K562 (cell line): ENCODE results near the gene PAM. TPM values are rescaled to one million over a fixed set of nuclear protein-coding genes. Genes with fewer than 3 reads are reported as not detected.

ENCODE experiments used
- ATAC-seq: fragments of 200-7000 bp; cut with Tn5 transposase; 3 replicates; pipeline ENCODE4 v1.9.1; 2020; ENCODE audit warnings: moderate library complexity
- BruUV-seq: library from RNA; stranded (reverse); fragments of 400-500 nt; replicated peaks from 2 replicates; lab custom pipeline; 2021; lab: Mats Ljungman, UMichigan
- CTCF ChIA-PET: fragments of 300-600 bp; formaldehyde crosslinking; extraction: SDS; loops from one replicate; lab custom pipeline; 2021; ENCODE audit warnings: low intra/inter-chr PET ratio; lab: Yijun Ruan, JAX
- POLR2A ChIA-PET: fragments of 300-600, 350-650 bp; sonication (Branson Sonifier 250); formaldehyde crosslinking; extraction: SDS; loops from one replicate; lab custom pipeline; 2021; ENCODE audit warnings: antibody characterized with exemption, inconsistent platforms; lab: Yijun Ruan, JAX
- DNase-seq, 4 experiments: peaks; one replicate each; pipeline versions ENCODE4 v3.0.0 to v3.0.0-alpha.2; 2011 to 2018; ENCODE audit warnings: low spot score in 3 of 4, mixed read lengths in 3 of 4; ENCODE audit errors: extremely low read depth in 1 of 4
- FAIRE-seq: peaks from 2 replicates; lab custom pipeline; 2011; peaks lifted over from hg19 to GRCh38; lab: Jason Lieb, UNC
- H2AFZ ChIP-seq: 2 replicates; pipeline ENCODE4 v1.6.0; 2011; ENCODE audit warnings: low read depth, low read length, control low read depth, inconsistent platforms
- H3K27ac ChIP-seq: fragments of 200-600 bp; 3 replicates; pipeline ENCODE4 v1.8.0; 2011; ENCODE audit warnings: low read depth, mild to moderate bottlenecking, control low read depth, inconsistent platforms, low read length, moderate library complexity, mixed read lengths; ENCODE audit errors: extremely low read depth
- H3K27me3 ChIP-seq, 2 experiments: fragments of 300-600 bp in 1 of 2; 2 replicates in 1 of 2; 3 replicates in 1 of 2; pipeline versions ENCODE4 v1.6.0 to v1.8.0; 2011; ENCODE audit warnings: inconsistent platforms in 2 of 2, low read length in 2 of 2, mild to moderate bottlenecking in 1 of 2, mixed read lengths in 1 of 2, moderate library complexity in 1 of 2; ENCODE audit not compliant: control insufficient read depth in 2 of 2, insufficient read depth in 2 of 2
- H3K36me3 ChIP-seq: fragments of 300-600 bp; 3 replicates; pipeline ENCODE4 v1.8.0; 2011; ENCODE audit warnings: mild to moderate bottlenecking, low read length, inconsistent platforms; ENCODE audit not compliant: control insufficient read depth, insufficient read depth
- H3K4me1 ChIP-seq, 2 experiments: fragments of 200-600 bp in 1 of 2; replicated peaks in 1 of 2; 2 replicates in 1 of 2; 3 replicates in 1 of 2; pipeline versions ENCODE4 v1.5.1 to v1.8.0; 2011; ENCODE audit warnings: inconsistent platforms in 2 of 2, low read length in 2 of 2, mild to moderate bottlenecking in 1 of 2, mixed read lengths in 1 of 2, moderate library complexity in 1 of 2; ENCODE audit not compliant: control insufficient read depth in 2 of 2, insufficient read depth in 2 of 2
- H3K4me2 ChIP-seq: 2 replicates; pipeline ENCODE4 v1.6.1; 2011; ENCODE audit warnings: low read length, control low read depth, inconsistent platforms, mixed read lengths; ENCODE audit not compliant: insufficient read depth
- H3K4me3 ChIP-seq: fragments of 200-600 bp; sonication (generic), shearing (Covaris generic); 2 replicates; pipeline ENCODE4 v1.5.1; 2016; ENCODE audit warnings: control low read depth, inconsistent platforms
- H3K79me2 ChIP-seq: fragments of 200-600 bp; 3 replicates; pipeline ENCODE4 v1.8.0; 2011; ENCODE audit warnings: low read length, inconsistent platforms; ENCODE audit not compliant: control insufficient read depth, insufficient read depth
- H3K9ac ChIP-seq, 2 experiments: 2 replicates each; pipeline versions ENCODE4 v1.6.0 to v1.6.1; 2011; ENCODE audit warnings: low read depth in 2 of 2, low read length in 2 of 2, control low read depth in 1 of 2, inconsistent platforms in 1 of 2, mild to moderate bottlenecking in 1 of 2, mixed read lengths in 1 of 2; ENCODE audit not compliant: insufficient read depth in 1 of 2
- H3K9me1 ChIP-seq: one replicate; pipeline ENCODE4 v1.6.0; 2011; ENCODE audit warnings: inconsistent platforms, mild to moderate bottlenecking, low read length, moderate library complexity; ENCODE audit not compliant: control insufficient read depth, insufficient read depth
- H3K9me3 ChIP-seq: replicated peaks from 2 replicates; pipeline ENCODE4 v1.5.1; 2011; ENCODE audit warnings: low read depth, low read length, inconsistent platforms; ENCODE audit not compliant: control insufficient read depth, insufficient read depth
- H4K20me1 ChIP-seq: replicated peaks from 2 replicates; pipeline ENCODE4 v1.6.1; 2011; ENCODE audit warnings: low read length, inconsistent platforms, mixed read lengths; ENCODE audit not compliant: control insufficient read depth, insufficient read depth
- KAT2B ChIP-seq: IDR thresholded peaks from one replicate; pipeline ENCODE4 v1.6.1; 2012; ENCODE audit warnings: low read depth, mild to moderate bottlenecking, control low read depth, inconsistent platforms, low read length, moderate library complexity
- KDM1A ChIP-seq, 2 experiments: fragments of 450-650 bp; IDR thresholded peaks; 2 replicates each; pipeline ENCODE4 v1.6.1; 2016; ENCODE audit warnings: mild to moderate bottlenecking in 2 of 2
- NR4A1 ChIP-seq, 2 experiments: fragments of 250-450 bp in 1 of 2; fragments of 450-650 bp in 1 of 2; sonication (Bioruptor Pico) in 1 of 2; IDR thresholded peaks; 2 replicates each; pipeline versions ENCODE4 v1.4.0 to v1.6.1; 2016 to 2020; ENCODE audit warnings: mild to moderate bottlenecking in 2 of 2, missing compliant biosample characterization in 1 of 2, missing genetic modification characterization in 1 of 2, moderate library complexity in 1 of 2
- STAT5B ChIP-seq: fragments of 250-450 bp; sonication (Bioruptor Pico); IDR thresholded peaks from 2 replicates; pipeline ENCODE4 v1.8.0; 2021; ENCODE audit warnings: mild to moderate bottlenecking, inconsistent platforms
- UBTF ChIP-seq, 2 experiments: IDR thresholded peaks; 2 replicates each; pipeline ENCODE4 v1.6.1; 2012; ENCODE audit warnings: improper control_type of control experiment in 2 of 2, low read depth in 2 of 2, low read length in 2 of 2, borderline replicate concordance in 1 of 2
- WGBS: fragments of 100-300 bp; shearing (Covaris generic); methylation state at CpG from one replicate; pipeline ENCODE4 v1.1.6; 2016; ENCODE audit warnings: low coverage, mixed read lengths; ENCODE audit not compliant: insufficient coverage; ENCODE audit errors: missing lambda C conversion rate; 5-methylcytosine and 5-hydroxymethylcytosine counted together
- in situ Hi-C: fragments of 300-500 bp; cut with MboI; formaldehyde crosslinking; loops from 4 replicates; pipeline ENCODE4 v1.15.0; 2018; ENCODE audit warnings: inconsistent platforms, mixed read lengths
- intact Hi-C: fragments of 100-400 bp; cut with micrococcal nuclease; formaldehyde crosslinking; loops from 2 replicates; pipeline ENCODE4 v1.14.2; 2022
- polyA plus RNA-seq, 8 experiments: library from polyadenylated mRNA; depleted of rRNA in 4 of 8; stranded (reverse) in 5 of 8; unstranded in 3 of 8; fragments of >200 nt; fragmentation: Nextera tagmentation in 2 of 8; fragmentation: Illumina TruSeq in 1 of 8; extraction: Ambion mirVana in 2 of 8; extraction: Trizol in 1 of 8; gene quantifications; 2 replicates each; pipeline versions ENCODE4 v1.2.1 to v1.2.3, GENCODE V29; 2011 to 2014; ENCODE audit warnings: inconsistent platforms in 1 of 8, missing spikeins in 1 of 8
- total RNA-seq, 7 experiments: library from RNA; depleted of rRNA in 6 of 7; stranded (reverse); fragments of >200 nt in 6 of 7; fragmentation: Illumina TruSeq in 2 of 7; extraction: Trizol in 2 of 7; gene quantifications; 2 replicates each; pipeline versions ENCODE4 v1.2.1 to v1.2.3, GENCODE V29; 2011 to 2021; ENCODE audit warnings: low replicate concordance in 1 of 7

Gene PAM
- total and polyA plus RNA-seq, 9 of the 15 experiments (the other 6 are each of a cell fraction or from before 2014, with no cell fraction given) = 0.39 to 3.1 (median 0.77) TPM

- Histone ChIP-seq H3K79me2 (no peaks in the 10 kb centered on the region), H3K4me3 (no peak overlapping the region), H3K4me2 (no peak overlapping the region)
- ATAC-seq = no peak
- TF ChIP-seq KAT2B (no peak), STAT5B (no peak), KDM1A (IDR thresholded peaks at IDR 0.05) (no peak), NR4A1 (CRISPR knock-in tag; IDR thresholded peaks at IDR 0.05) (no peak), NR4A1 (tag; IDR thresholded peaks at IDR 0.05) (no peak), UBTF (IDR thresholded peaks at IDR 0.05; ENCODE audit: borderline replicate concordance in 1 of 2, low read depth in 2 of 2, low read length in 2 of 2) (no peak)
- TF ChIP-seq, all 486 proteins: peak for 0
- FAIRE-seq = no peak
- BruUV-seq = no TSS peak
- WGBS = 0% methylated on average over 4 of the region's 4 CpGs
- H3K27ac ChIP-seq = no peak overlapping the region
- no peak overlapping the region for H3K9ac ChIP-seq
- no peaks in the 10 kb centered on the region for H3K9me3 ChIP-seq
- intact Hi-C loops (no loop called here), in situ Hi-C loops (no loop called here)
- no peaks in the 10 kb centered on the region for H3K9me1 ChIP-seq
- H2AFZ ChIP-seq = no peak overlapping the region
- H3K36me3 ChIP-seq = no peaks in the 10 kb centered on the region
- no peak for DNase-seq
- H3K27me3 ChIP-seq = no peaks in the 10 kb centered on the region
- CTCF ChIA-PET = no interaction called here
- no peaks in the 10 kb centered on the region for H3K4me1 ChIP-seq
- H4K20me1 ChIP-seq = no peaks in the 10 kb centered on the region
- POLR2A ChIA-PET = no interaction called here
These were observed 167.8 kb downstream of the PAM start for GRCh38 chr5:102922799-102923477.
